BLaER1 (cell line): ENCODE measurements around the gene CENPP.

Experiments
- H3K27ac ChIP-seq: shearing (Covaris generic); formaldehyde crosslinking; 2 replicates; pipeline ENCODE4 v1.8.1; 2022
- H3K27me3 ChIP-seq: shearing (Covaris generic); formaldehyde crosslinking; 2 replicates; pipeline ENCODE4 v1.8.1; 2022
- H3K36me3 ChIP-seq: shearing (Covaris generic); formaldehyde crosslinking; 2 replicates; pipeline ENCODE4 v1.8.1; 2022
- H3K4me1 ChIP-seq: shearing (Covaris generic); formaldehyde crosslinking; 2 replicates; pipeline ENCODE4 v1.8.1; 2022
- H3K4me2 ChIP-seq: shearing (Covaris generic); formaldehyde crosslinking; 2 replicates; pipeline ENCODE4 v1.8.1; 2022
- H3K4me3 ChIP-seq: shearing (Covaris generic); formaldehyde crosslinking; 2 replicates; pipeline ENCODE4 v1.8.1; 2022
- H3K9ac ChIP-seq: shearing (Covaris generic); formaldehyde crosslinking; 2 replicates; pipeline ENCODE4 v1.8.1; 2022
- H3K9me3 ChIP-seq: shearing (Covaris generic); formaldehyde crosslinking; 2 replicates; pipeline ENCODE4 v1.8.1; 2022
- H4K20me1 ChIP-seq: shearing (Covaris generic); formaldehyde crosslinking; 2 replicates; pipeline ENCODE4 v1.8.1; 2022
- Cebpa-rat ChIP-seq: shearing (Covaris generic); IDR thresholded peaks from 2 replicates; pipeline ENCODE4 v1.8.1; 2022

Gene CENPP

DNA sequence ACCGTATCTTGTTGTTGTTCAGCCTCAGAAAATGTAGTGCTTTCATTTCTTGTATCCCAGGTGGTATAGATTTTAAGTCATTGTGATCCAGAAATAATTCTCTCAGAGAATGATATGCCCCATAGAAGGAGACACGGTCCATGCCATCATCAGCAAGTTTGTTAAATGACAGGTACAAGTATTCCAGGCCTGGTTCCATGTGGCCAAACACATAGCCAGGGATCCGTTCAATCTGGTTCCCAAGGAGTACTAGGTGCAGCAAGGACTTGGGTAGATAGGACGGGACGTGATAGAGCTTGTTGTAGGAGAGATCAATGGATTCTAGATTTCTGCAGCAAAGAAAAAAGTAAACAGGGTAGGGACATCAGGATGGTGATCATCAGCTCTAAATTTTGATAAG is 175.0 kb downstream of the CENPP start:
- no peaks in the 10 kb centered on the region for H3K9me3 ChIP-seq
- H3K9ac ChIP-seq = no peak overlapping the region
- H4K20me1 ChIP-seq = no peaks in the 10 kb centered on the region
- no peak overlapping the region for H3K27ac ChIP-seq
- H3K27me3 ChIP-seq = no peaks in the 10 kb centered on the region
- H3K4me3 ChIP-seq = no peak overlapping the region
- H3K4me1 ChIP-seq = no peaks in the 10 kb centered on the region
- TF ChIP-seq Cebpa-rat = no peak
- H3K4me2 ChIP-seq = no peak overlapping the region
- no peaks in the 10 kb centered on the region for H3K36me3 ChIP-seq

DNA sequence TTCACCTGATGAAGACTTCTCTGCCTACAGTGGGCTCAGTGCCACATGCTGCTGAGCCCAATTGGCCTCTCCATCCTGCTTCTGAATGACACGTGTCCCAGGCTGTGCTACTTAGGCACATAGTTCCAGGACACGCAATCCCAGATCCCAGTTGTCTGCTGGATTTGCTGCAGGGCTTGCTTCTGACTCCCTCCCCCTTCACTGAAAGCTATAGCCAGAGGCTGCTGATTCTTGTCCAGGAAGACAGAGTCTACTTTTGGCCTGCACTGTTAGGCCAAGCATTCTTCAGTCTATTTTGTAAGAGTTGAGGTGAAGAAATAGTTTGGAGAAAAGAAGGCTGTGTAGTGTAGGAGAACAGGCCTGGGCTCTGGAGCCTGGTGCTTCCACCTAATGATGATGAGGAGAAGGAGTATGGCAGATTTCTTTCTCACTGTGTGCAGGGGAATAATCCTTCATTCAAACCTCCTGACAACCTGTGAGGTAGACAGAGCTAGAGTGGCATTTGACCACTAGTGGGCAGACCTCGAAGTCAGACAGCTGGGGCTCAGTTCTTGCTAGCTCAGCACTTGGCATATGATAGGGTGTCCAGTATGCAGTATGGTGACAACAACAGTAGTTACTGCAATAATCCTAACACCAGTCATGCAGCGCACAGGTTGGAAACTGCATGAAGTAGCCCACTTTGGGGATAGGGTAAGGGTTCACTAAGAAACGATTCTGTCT is 176.1 kb downstream of the CENPP start:
- Histone ChIP-seq H3K27ac (no peak overlapping the region), H4K20me1 (no peaks in the 10 kb centered on the region), H3K4me2 (no peak overlapping the region), H3K36me3 (no peaks in the 10 kb centered on the region), H3K4me3 (no peak overlapping the region), H3K27me3 (no peaks in the 10 kb centered on the region), H3K4me1 (no peaks in the 10 kb centered on the region), H3K9ac (no peak overlapping the region), H3K9me3 (no peaks in the 10 kb centered on the region)
- no peak for TF ChIP-seq Cebpa-rat

DNA sequence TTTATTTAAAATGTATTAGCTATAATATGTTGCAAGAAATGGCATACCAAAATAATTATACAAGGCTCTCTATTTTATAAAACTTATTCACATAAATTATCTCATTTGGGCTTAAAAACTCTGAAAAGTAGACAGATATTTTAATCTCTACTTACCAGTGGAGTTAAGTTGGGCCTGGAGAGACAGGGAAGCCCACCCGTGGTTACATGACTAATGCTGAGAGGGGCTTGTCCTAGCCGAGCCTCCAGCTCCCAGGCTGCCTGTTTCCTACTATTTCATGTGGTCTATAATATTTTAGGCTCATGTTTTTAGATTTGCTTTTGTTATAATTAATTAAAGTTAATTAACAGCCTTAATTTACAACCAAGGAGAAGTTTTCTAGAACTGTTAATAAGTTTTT is 177.4 kb downstream of the CENPP start:
- H3K36me3 ChIP-seq = no peaks in the 10 kb centered on the region
- TF ChIP-seq Cebpa-rat = no peak

DNA sequence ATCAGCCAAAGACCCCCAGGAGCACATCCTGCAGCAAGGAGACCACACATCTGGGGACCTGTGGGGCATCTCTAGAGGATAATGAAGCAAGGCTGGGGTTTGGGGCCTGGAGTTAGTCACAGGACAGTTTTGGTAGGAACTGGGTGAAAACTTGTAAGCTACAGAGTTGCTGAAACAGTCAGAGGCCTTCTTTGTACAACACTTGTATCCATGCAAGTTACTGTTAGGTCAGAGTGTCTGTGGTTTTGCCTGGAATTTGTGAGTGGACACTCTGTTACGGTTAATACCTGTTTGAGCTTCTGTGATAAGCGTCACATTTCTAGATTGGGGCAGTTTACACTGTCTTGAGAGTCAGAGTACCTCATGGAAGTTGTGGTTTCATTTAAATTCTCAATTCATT is 179.1 kb downstream of the CENPP start:
- TF ChIP-seq Cebpa-rat = no peak
- H3K9me3 ChIP-seq = no peaks in the 10 kb centered on the region
- no peaks in the 10 kb centered on the region for H3K27me3 ChIP-seq
- H3K27ac ChIP-seq = no peak overlapping the region
- H3K9ac ChIP-seq = no peak overlapping the region
- H3K4me3 ChIP-seq = no peak overlapping the region
- no peaks in the 10 kb centered on the region for H4K20me1 ChIP-seq
- H3K4me2 ChIP-seq = no peak overlapping the region
- H3K36me3 ChIP-seq = no peaks in the 10 kb centered on the region
- no peaks in the 10 kb centered on the region for H3K4me1 ChIP-seq

More for the DNA sequence above, 177.4 kb downstream of the CENPP start:
- Histone ChIP-seq H3K27me3 (no peaks in the 10 kb centered on the region), H3K4me3 (no peak overlapping the region), H3K4me2 (no peak overlapping the region), H3K4me1 (no peaks in the 10 kb centered on the region), H4K20me1 (no peaks in the 10 kb centered on the region), H3K9me3 (no peaks in the 10 kb centered on the region), H3K9ac (no peak overlapping the region), H3K27ac (no peak overlapping the region)

DNA sequence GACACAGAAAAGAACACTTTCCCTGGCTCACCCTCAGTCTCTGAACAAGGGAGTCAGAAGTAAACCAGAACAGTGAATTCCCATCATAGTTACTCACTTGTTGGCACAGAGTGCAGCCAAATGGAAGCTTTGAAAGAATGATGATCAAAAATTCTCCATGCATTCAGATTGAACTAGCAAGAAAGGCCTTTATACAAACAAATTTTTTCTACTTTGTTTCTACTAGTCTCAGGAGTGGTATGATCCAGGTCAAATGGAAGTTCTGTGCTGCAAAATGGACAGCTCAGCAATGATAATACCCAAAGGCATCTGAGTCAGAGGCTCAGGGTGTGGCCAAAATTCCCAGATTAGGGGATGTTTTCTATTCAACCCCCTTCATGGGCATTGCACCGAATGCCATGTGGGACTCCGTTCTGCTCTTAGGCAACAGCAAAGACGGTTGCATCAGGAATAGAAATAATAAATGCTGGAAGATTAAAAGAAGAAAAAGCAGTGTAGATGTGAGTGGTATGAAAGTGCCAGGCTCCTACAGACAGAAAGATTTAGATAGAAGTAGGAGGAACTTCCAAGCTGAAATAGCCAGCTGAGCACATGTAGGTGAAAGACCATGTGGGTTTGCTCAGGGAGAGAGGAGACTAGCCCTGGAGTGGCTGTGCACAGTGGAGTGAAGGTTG is 180.6 kb downstream of the CENPP start:
- no peak overlapping the region for H3K4me2 ChIP-seq
- no peaks in the 10 kb centered on the region for H3K36me3 ChIP-seq
- H3K27me3 ChIP-seq = no peaks in the 10 kb centered on the region
- H3K27ac ChIP-seq = no peak overlapping the region
- H4K20me1 ChIP-seq = no peaks in the 10 kb centered on the region
- peaks cover 8% of the 10 kb centered on the region for H3K4me1 ChIP-seq
- H3K4me3 ChIP-seq = no peak overlapping the region
- TF ChIP-seq Cebpa-rat = no peak
- no peak overlapping the region for H3K9ac ChIP-seq
- H3K9me3 ChIP-seq = no peaks in the 10 kb centered on the region

DNA sequence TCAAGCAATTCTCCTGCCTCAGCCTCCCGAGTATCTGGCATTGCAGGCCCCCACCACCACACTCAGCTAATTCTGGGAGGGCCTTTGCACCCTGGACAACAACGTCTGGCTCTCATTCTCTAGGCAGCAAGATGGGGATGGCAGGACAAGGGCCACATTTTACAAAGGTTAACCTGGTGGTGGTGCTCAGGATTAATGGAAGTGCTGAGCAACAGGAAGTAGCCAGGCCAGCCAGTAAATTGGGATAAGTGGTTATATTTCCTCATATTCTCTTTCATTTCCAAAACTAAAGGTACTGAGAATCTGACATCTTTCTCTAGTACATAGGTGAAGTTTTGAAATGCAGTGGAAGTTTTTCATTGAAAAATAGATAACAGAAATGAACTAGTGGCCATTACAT is 181.3 kb downstream of the CENPP start:
- Histone ChIP-seq H3K27ac (no peak overlapping the region), H3K4me3 (no peak overlapping the region), H3K9ac (no peak overlapping the region), H3K4me2 (no peak overlapping the region), H3K9me3 (no peaks in the 10 kb centered on the region), H3K4me1 (peaks cover 8% of the 10 kb centered on the region), H4K20me1 (no peaks in the 10 kb centered on the region), H3K27me3 (no peaks in the 10 kb centered on the region), H3K36me3 (no peaks in the 10 kb centered on the region)
- TF ChIP-seq Cebpa-rat = no peak

DNA sequence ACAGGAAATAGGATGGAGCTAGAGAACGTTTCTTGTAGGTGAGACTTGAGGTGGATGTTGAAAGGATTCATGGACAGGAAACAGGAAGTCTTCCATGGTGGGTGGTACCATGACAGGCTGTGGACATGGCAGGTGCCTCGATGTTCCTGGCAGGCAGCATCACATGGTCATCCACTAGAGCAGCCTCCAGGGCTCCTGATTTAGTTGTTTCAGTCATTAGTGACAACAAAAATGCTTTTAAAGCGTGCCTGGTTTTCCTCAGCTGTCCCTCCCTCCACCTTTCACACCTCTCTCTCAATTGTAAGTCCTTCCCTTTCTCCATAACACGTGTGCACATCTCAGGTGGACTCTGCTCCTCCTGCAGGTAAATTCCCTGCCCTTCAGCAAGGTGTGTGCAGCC is 181.7 kb downstream of the CENPP start:
- H3K4me1 ChIP-seq = peaks cover 11% of the 10 kb centered on the region
- H3K27ac ChIP-seq = no peak overlapping the region
- no peak overlapping the region for H3K4me2 ChIP-seq
- TF ChIP-seq Cebpa-rat = no peak
- no peaks in the 10 kb centered on the region for H3K36me3 ChIP-seq
- no peak overlapping the region for H3K9ac ChIP-seq
- H4K20me1 ChIP-seq = no peaks in the 10 kb centered on the region
- H3K27me3 ChIP-seq = no peaks in the 10 kb centered on the region
- H3K4me3 ChIP-seq = no peak overlapping the region
- no peaks in the 10 kb centered on the region for H3K9me3 ChIP-seq

DNA sequence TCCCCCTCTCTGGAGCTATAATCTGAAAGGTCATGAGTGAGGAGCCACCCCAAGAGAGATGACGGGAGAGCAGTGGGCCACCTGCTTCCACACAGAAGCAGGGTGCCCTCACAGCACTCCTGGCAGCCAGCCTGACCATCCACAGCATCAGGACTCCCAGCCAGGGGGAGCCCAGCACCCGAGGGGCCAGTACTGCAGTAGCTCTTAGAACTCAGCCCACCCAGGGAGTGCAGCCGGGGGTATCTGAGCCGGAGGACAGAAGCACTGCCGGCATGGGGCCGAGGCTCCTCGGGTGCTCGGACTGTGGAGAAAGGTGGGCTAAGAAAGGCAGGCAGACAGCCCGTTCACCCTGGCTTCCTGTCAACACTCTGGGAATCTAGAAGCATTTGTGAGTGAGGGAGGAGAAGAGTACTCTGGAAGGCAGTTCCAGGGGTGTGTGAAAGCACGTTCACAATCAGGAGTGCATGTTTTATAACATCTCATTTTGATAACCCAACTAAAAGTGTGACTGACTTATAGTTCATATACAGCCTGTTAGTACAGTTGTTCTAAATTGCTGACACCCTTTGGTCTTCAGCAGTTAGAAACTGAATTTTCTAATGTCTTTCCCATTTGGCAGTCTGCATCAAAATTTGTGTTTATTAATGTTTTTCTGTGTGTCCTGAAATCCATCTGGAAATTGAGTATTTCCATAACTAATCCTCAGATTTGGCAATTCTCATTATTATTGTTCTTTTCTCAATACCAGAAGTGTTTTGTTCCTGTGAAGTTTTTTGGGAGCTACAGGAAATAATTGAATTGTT is 182.5 kb downstream of the CENPP start:
- no peak overlapping the region for H3K4me2 ChIP-seq
- H3K27ac ChIP-seq = no peak overlapping the region

GRCh38 chr9:92509050-92509449 is 183.3 kb downstream of the CENPP start:
- Histone ChIP-seq H3K4me2 (no peak overlapping the region), H3K36me3 (no peaks in the 10 kb centered on the region), H3K4me1 (peaks cover 25% of the 10 kb centered on the region), H4K20me1 (no peaks in the 10 kb centered on the region), H3K9ac (no peak overlapping the region), H3K9me3 (no peaks in the 10 kb centered on the region), H3K27me3 (no peaks in the 10 kb centered on the region), H3K27ac (no peak overlapping the region), H3K4me3 (no peak overlapping the region)
- TF ChIP-seq Cebpa-rat = no peak

More for the DNA sequence above, 182.5 kb downstream of the CENPP start:
- H3K4me1 ChIP-seq = peaks cover 19% of the 10 kb centered on the region
- no peaks in the 10 kb centered on the region for H3K9me3 ChIP-seq
- H3K27me3 ChIP-seq = no peaks in the 10 kb centered on the region
- H3K36me3 ChIP-seq = no peaks in the 10 kb centered on the region
- no peak for TF ChIP-seq Cebpa-rat
- no peak overlapping the region for H3K4me3 ChIP-seq
- H4K20me1 ChIP-seq = no peaks in the 10 kb centered on the region
- no peak overlapping the region for H3K9ac ChIP-seq

- Histone ChIP-seq H3K27ac (no peak overlapping the region), H3K9ac (no peak overlapping the region), H3K27me3 (no peaks in the 10 kb centered on the region), H3K4me2 (peak overlapping the region; percentile 27), H3K4me3 (no peak overlapping the region), H4K20me1 (no peaks in the 10 kb centered on the region), H3K9me3 (no peaks in the 10 kb centered on the region), H3K4me1 (peaks cover 25% of the 10 kb centered on the region), H3K36me3 (no peaks in the 10 kb centered on the region)
- no peak for TF ChIP-seq Cebpa-rat
These were observed 185.0 kb downstream of the CENPP start for GRCh38 chr9:92510747-92511146.
